GM23338 (cell line): ENCODE results near the gene TNIP3. TPM values are rescaled to one million over a fixed set of nuclear protein-coding genes. Genes with fewer than 3 reads are reported as not detected.

Experiments
- STAT1 ChIP-seq: IDR thresholded peaks from one replicate; pipeline ENCODE4 v1.6.1; 2016; ENCODE audit warnings: antibody characterized with exemption; ENCODE audit not compliant: unreplicated experiment
- polyA plus RNA-seq: library from polyadenylated mRNA; unstranded; fragments of >200 nt; fragmentation: Nextera tagmentation; extraction: Ambion mirVana; gene quantifications from 2 replicates; pipeline ENCODE4 v1.2.1, GENCODE V29; 2016
- small RNA-seq: library from RNA; depleted of rRNA; stranded (forward); fragments of <200 nt; gene quantifications from one replicate; pipeline ENCODE3, GENCODE V24; 2014; ENCODE audit warnings: low replicate concordance
- total RNA-seq: library from RNA; depleted of rRNA; stranded (reverse); fragments of >200 nt; shearing (Covaris generic); gene quantifications from 2 replicates; pipeline ENCODE4 v1.2.3, GENCODE V29; 2014; rRNA removed

TNIP3 gene
- total and polyA plus RNA-seq, 2 experiments from 2014 or later, result not detected

DNA sequence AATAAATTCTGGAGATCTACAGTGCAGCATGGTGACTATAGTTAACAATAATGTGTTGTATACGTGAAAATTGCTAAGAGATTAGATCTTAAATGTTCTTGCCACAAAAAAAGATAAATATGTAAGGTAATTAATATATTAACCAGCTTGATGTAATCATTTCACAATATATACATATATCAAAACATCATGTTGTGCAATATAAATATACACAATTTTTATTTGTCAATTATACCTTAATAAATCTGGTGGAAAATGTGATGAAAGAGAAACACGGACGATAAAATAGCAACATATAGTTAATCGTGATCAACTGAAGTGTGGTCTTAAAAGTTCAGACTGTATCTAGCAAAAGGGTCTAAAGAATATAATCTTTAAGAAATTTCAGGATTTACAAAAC lies 75.3 kb downstream of the TNIP3 start (continued):
- TF ChIP-seq STAT1, result no peak

Small RNAs within 50 kb of the gene (small RNA-seq; reads per million reads assigned to genes)
- gene RNU6-948P, result not detected

Other genes starting within 250 kb of the TNIP3 start
- 31.8 and 40.4 TPM in 2 replicates for gene PRDM5, start 241.6 kb downstream of the TNIP3 start, total RNA-seq
- 10.3 and 11.2 TPM in 2 replicates for gene PRDM5, start 241.6 kb downstream of the TNIP3 start, polyA plus RNA-seq
- 0.73 and 1.8 TPM in 2 replicates for gene NDNF, start 91.8 kb downstream of the TNIP3 start, total RNA-seq
- gene NDNF, start 91.8 kb downstream of the TNIP3 start, polyA plus RNA-seq, result 0.31 and 0.57 TPM in 2 replicates
- gene QRFPR, start 216.7 kb upstream of the TNIP3 start, total RNA-seq, result 0.35 and 1.3 TPM in 2 replicates
- gene QRFPR, start 216.7 kb upstream of the TNIP3 start, polyA plus RNA-seq, result 0.27 and 0.50 TPM in 2 replicates